K562 (cell line): ENCODE data around the gene RAB13. TPM values are rescaled to one million over a fixed set of nuclear protein-coding genes. Genes with fewer than 3 reads are reported as not detected.

ENCODE experiments used
- AFF4 ChIP-seq: sonication (generic); formaldehyde crosslinking; IDR thresholded peaks from 2 replicates; pipeline ENCODE4 v1.8.0; 2023; ENCODE audit warnings: mild to moderate bottlenecking, missing genetic modification reagents
- CEBPZ ChIP-seq: fragments of 150-350 bp; IDR thresholded peaks from 2 replicates; pipeline ENCODE4 v1.6.1; 2014; ENCODE audit warnings: low read depth, mild to moderate bottlenecking, low read length, borderline replicate concordance
- KAT2B ChIP-seq: IDR thresholded peaks from one replicate; pipeline ENCODE4 v1.6.1; 2012; ENCODE audit warnings: low read depth, mild to moderate bottlenecking, control low read depth, inconsistent platforms, low read length, moderate library complexity
- LARP7 ChIP-seq: fragments of 450-650 bp; IDR thresholded peaks from 2 replicates; pipeline ENCODE4 v1.6.1; 2016
- PHF20 ChIP-seq: fragments of 450-650 bp; IDR thresholded peaks from 2 replicates; pipeline ENCODE4 v1.6.1; 2018; ENCODE audit not compliant: partially characterized antibody
- RAD21 ChIP-seq, 2 experiments: fragments of 250-450 bp in 1 of 2; fragments of 450-650 bp in 1 of 2; sonication (Bioruptor Pico) in 1 of 2; formaldehyde crosslinking in 1 of 2; IDR thresholded peaks in 1 of 2; conservative IDR thresholded peaks in 1 of 2; 2 replicates each; pipeline versions ENCODE4 v1.4.0 to v1.8.0; 2020 to 2022; ENCODE audit warnings: mild to moderate bottlenecking in 2 of 2, moderate library complexity in 1 of 2
- SMARCA5 ChIP-seq: fragments of 450-650 bp; IDR thresholded peaks from 2 replicates; pipeline ENCODE4 v1.6.1; 2016
- SP1 ChIP-seq: sonication (generic); formaldehyde crosslinking; IDR thresholded peaks from 2 replicates; pipeline ENCODE4 v1.8.1; 2022; ENCODE audit warnings: mild to moderate bottlenecking, missing genetic modification reagents
- ZFP30 ChIP-seq: fragments of 250-450 bp; sonication (Bioruptor Pico); IDR thresholded peaks from 2 replicates; pipeline ENCODE4 v1.8.0; 2022; ENCODE audit warnings: moderate library complexity, mild to moderate bottlenecking, inconsistent platforms, borderline replicate concordance
- ZNF217 ChIP-seq: sonication (generic); formaldehyde crosslinking; IDR thresholded peaks from 2 replicates; pipeline ENCODE4 v1.8.0; 2022; ENCODE audit warnings: mild to moderate bottlenecking, missing genetic modification reagents
- ZNF224 ChIP-seq: sonication (generic); formaldehyde crosslinking; IDR thresholded peaks from 2 replicates; pipeline ENCODE4 v1.8.0; 2022; ENCODE audit warnings: mild to moderate bottlenecking, missing genetic modification reagents
- ZNF311 ChIP-seq: fragments of 250-450 bp; sonication (Bioruptor Pico); IDR thresholded peaks from 2 replicates; pipeline ENCODE4 v1.4.0; 2020; ENCODE audit warnings: mild to moderate bottlenecking, moderate library complexity
- ZNF778 ChIP-seq: fragments of 450-650 bp; formaldehyde crosslinking; IDR thresholded peaks from 2 replicates; pipeline ENCODE4 v1.4.0; 2020; ENCODE audit warnings: mild to moderate bottlenecking, moderate library complexity
- polyA plus RNA-seq, 8 experiments: library from polyadenylated mRNA; depleted of rRNA in 4 of 8; stranded (reverse) in 5 of 8; unstranded in 3 of 8; fragments of >200 nt; fragmentation: Nextera tagmentation in 2 of 8; fragmentation: Illumina TruSeq in 1 of 8; extraction: Ambion mirVana in 2 of 8; extraction: Trizol in 1 of 8; gene quantifications; 2 replicates each; pipeline versions ENCODE4 v1.2.1 to v1.2.3, GENCODE V29; 2011 to 2014; ENCODE audit warnings: inconsistent platforms in 1 of 8, missing spikeins in 1 of 8
- total RNA-seq, 7 experiments: library from RNA; depleted of rRNA in 6 of 7; stranded (reverse); fragments of >200 nt in 6 of 7; fragmentation: Illumina TruSeq in 2 of 7; extraction: Trizol in 2 of 7; gene quantifications; 2 replicates each; pipeline versions ENCODE4 v1.2.1 to v1.2.3, GENCODE V29; 2011 to 2021; ENCODE audit warnings: low replicate concordance in 1 of 7
- TF ChIP-seq, protein P1 (sequence below): sonication (generic); formaldehyde crosslinking; IDR thresholded peaks from 2 replicates; pipeline ENCODE4 v1.8.0; 2023; ENCODE audit warnings: missing genetic modification reagents, mild to moderate bottlenecking, borderline replicate concordance

Gene RAB13
- total and polyA plus RNA-seq, 9 of the 15 experiments (the other 6 are each of a cell fraction or from before 2014, with no cell fraction given) = 22.3 to 100 (median 39.8) TPM

GRCh38 chr1:153958111-153958960 is 27.8 kb downstream of the RAB13 start, which contains the start of gene CRTC2 (continued):
- TF ChIP-seq SP1 (CRISPR knock-in tag) (peak; percentile 90), AFF4 (0 out of 2 replicates have a peak, but pooled peaks have one; percentile 26), CEBPZ (no peak), ZNF217 (no peak), SMARCA5 (no peak), ZNF311 (CRISPR knock-in tag) (peak; percentile 73; the same call in 1 of the 2 replicates), LARP7 (no peak), ZNF224 (CRISPR knock-in tag) (0 out of 2 replicates have a peak, but pooled peaks have one; percentile 8), PHF20 (peak; percentile 69), KAT2B (no peak), RAD21 (CRISPR knock-in tag; conservative IDR thresholded peaks at IDR 0.05 in 1 of 2, IDR thresholded peaks at IDR 0.05 in 1 of 2) (0 out of 4 replicates have a peak, but pooled peaks of 1 of the 2 experiments have one; percentile 8), ZFP30 (CRISPR knock-in tag) (no peak), ZNF778 (CRISPR knock-in tag) (no peak)
- TF ChIP-seq, protein P1, sequence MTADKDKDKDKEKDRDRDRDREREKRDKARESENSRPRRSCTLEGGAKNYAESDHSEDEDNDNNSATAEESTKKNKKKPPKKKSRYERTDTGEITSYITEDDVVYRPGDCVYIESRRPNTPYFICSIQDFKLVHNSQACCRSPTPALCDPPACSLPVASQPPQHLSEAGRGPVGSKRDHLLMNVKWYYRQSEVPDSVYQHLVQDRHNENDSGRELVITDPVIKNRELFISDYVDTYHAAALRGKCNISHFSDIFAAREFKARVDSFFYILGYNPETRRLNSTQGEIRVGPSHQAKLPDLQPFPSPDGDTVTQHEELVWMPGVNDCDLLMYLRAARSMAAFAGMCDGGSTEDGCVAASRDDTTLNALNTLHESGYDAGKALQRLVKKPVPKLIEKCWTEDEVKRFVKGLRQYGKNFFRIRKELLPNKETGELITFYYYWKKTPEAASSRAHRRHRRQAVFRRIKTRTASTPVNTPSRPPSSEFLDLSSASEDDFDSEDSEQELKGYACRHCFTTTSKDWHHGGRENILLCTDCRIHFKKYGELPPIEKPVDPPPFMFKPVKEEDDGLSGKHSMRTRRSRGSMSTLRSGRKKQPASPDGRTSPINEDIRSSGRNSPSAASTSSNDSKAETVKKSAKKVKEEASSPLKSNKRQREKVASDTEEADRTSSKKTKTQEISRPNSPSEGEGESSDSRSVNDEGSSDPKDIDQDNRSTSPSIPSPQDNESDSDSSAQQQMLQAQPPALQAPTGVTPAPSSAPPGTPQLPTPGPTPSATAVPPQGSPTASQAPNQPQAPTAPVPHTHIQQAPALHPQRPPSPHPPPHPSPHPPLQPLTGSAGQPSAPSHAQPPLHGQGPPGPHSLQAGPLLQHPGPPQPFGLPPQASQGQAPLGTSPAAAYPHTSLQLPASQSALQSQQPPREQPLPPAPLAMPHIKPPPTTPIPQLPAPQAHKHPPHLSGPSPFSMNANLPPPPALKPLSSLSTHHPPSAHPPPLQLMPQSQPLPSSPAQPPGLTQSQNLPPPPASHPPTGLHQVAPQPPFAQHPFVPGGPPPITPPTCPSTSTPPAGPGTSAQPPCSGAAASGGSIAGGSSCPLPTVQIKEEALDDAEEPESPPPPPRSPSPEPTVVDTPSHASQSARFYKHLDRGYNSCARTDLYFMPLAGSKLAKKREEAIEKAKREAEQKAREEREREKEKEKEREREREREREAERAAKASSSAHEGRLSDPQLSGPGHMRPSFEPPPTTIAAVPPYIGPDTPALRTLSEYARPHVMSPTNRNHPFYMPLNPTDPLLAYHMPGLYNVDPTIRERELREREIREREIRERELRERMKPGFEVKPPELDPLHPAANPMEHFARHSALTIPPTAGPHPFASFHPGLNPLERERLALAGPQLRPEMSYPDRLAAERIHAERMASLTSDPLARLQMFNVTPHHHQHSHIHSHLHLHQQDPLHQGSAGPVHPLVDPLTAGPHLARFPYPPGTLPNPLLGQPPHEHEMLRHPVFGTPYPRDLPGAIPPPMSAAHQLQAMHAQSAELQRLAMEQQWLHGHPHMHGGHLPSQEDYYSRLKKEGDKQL = no peak
